Endodermal cell (in vitro differentiated cells): ENCODE results near the gene WDHD1. TPM values are rescaled to one million over a fixed set of nuclear protein-coding genes. Genes with fewer than 3 reads are reported as not detected.

Experiments
- DNase-seq: peaks from one replicate; pipeline ENCODE4 v3.0.0-alpha.2; 2017
- H3K27ac ChIP-seq: 2 replicates; pipeline ENCODE4 v1.5.1; 2013; ENCODE audit warnings: mild to moderate bottlenecking, low read depth, low read length, moderate library complexity
- H3K27me3 ChIP-seq: 2 replicates; pipeline ENCODE4 v1.6.1; 2013; ENCODE audit warnings: mild to moderate bottlenecking, low read length, moderate library complexity; ENCODE audit not compliant: insufficient read depth, control insufficient read depth, poor library complexity, severe bottlenecking
- H3K36me3 ChIP-seq: 2 replicates; pipeline ENCODE4 v1.7.0; 2013; ENCODE audit warnings: mild to moderate bottlenecking, low read length, moderate library complexity; ENCODE audit not compliant: control insufficient read depth, insufficient read depth
- H3K4me1 ChIP-seq: one replicate; pipeline ENCODE4 v1.7.0; 2013; ENCODE audit warnings: low read length; ENCODE audit not compliant: control insufficient read depth, insufficient read depth
- H3K4me3 ChIP-seq: 2 replicates; pipeline ENCODE4 v1.5.1; 2013; ENCODE audit warnings: mild to moderate bottlenecking, low read length, moderate library complexity
- H3K9ac ChIP-seq: 2 replicates; pipeline ENCODE4 v1.6.1; 2013; ENCODE audit warnings: mild to moderate bottlenecking, low read length, moderate library complexity; ENCODE audit not compliant: poor library complexity, severe bottlenecking; ENCODE audit errors: extremely low read depth
- H3K9me3 ChIP-seq: 2 replicates; pipeline ENCODE4 v1.6.1; 2013; ENCODE audit warnings: mild to moderate bottlenecking, low read length, moderate library complexity; ENCODE audit not compliant: control insufficient read depth
- H3K27ac Mint-ChIP-seq: 2 replicates; pipeline ENCODE4 v1.8.0; 2020; ENCODE audit warnings: mixed read lengths
- H3K27me3 Mint-ChIP-seq: 2 replicates; pipeline ENCODE4 v1.8.0; 2021; ENCODE audit warnings: mild to moderate bottlenecking, mixed read lengths; ENCODE audit not compliant: insufficient read depth
- H3K36me3 Mint-ChIP-seq: 2 replicates; pipeline ENCODE4 v1.8.0; 2020; ENCODE audit warnings: low read depth, mixed read lengths
- H3K4me1 Mint-ChIP-seq: 2 replicates; pipeline ENCODE4 v1.8.0; 2020; ENCODE audit warnings: mixed read lengths
- H3K4me3 Mint-ChIP-seq: 2 replicates; pipeline ENCODE4 v1.8.0; 2020; ENCODE audit warnings: mild to moderate bottlenecking, moderate library complexity, mixed read lengths
- H3K9me3 Mint-ChIP-seq: 2 replicates; pipeline ENCODE4 v1.8.0; 2020; ENCODE audit warnings: mild to moderate bottlenecking, mixed read lengths
- WGBS, 2 experiments: methylation state at CpG; one replicate each; pipeline versions ENCODE4 v1.1.5 to v1.1.7; 2013; ENCODE audit warnings: missing lambda C conversion rate in 2 of 2, mixed read lengths in 1 of 2; ENCODE audit not compliant: insufficient coverage in 1 of 2, insufficient read length in 1 of 2; 5-methylcytosine and 5-hydroxymethylcytosine counted together
- total RNA-seq, 2 donors: library from RNA; stranded (reverse); fragmentation: NEBNext Ultra II Directional in 1 of 2; extraction: Animal tissue kit (Norgen Biotek cat#: 25700) in 1 of 2; gene quantifications; 2 replicates in 1 of 2; 3 replicates in 1 of 2; pipeline ENCODE4 v1.2.1, GENCODE V29; 2021
- TF ChIP-seq, protein P1 (sequence below): fragments of 200-600 bp; sonication (generic); conservative IDR thresholded peaks from 2 replicates; pipeline ENCODE4 v1.5.0; 2021; ENCODE audit warnings: antibody characterized with exemption, mild to moderate bottlenecking

WDHD1 gene
- total RNA-seq, 2 donors from 2014 or later = 63.4 to 99.3 TPM

DNA sequence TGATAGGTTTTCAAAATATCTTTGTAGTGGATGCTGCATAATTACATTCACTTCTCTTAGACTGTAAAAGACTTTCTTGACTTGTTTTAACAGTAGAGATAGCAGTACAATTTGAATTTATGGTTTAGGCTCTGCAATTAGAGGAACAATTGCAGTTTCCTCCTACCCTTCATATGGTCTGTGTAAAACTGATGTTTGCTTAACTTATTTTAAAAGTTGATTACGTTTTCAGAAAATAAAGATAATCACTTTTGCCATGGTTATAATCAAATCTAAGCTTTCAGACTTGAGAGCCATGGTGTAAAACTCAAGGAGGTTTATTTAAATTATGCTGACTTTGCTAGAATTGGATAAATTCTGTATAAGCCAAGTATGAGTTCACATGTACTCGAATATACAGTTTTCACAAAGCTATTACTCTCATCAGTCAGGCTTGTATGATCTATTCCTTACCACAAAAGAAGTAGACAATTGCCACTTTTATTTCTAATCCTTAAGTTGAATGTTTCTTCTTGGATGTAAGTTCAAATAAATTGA is 22.1 kb upstream of the WDHD1 start:
- Histone ChIP-seq H3K9me3 (no peaks in the 10 kb centered on the region), H3K4me3 (no peak overlapping the region), H3K9ac (no peak overlapping the region), H3K36me3 (peaks cover 29% of the 10 kb centered on the region), H3K27ac (no peak overlapping the region), H3K27me3 (no peaks in the 10 kb centered on the region), H3K4me1 (peaks cover 5% of the 10 kb centered on the region)
- no peak overlapping the region for H3K4me3 Mint-ChIP-seq
- WGBS, 2 experiments = 90 to 100% methylated on average over 2 of the region's 2 CpGs
- peaks cover 6% of the 10 kb centered on the region for H3K27me3 Mint-ChIP-seq
- TF ChIP-seq, protein P1, sequence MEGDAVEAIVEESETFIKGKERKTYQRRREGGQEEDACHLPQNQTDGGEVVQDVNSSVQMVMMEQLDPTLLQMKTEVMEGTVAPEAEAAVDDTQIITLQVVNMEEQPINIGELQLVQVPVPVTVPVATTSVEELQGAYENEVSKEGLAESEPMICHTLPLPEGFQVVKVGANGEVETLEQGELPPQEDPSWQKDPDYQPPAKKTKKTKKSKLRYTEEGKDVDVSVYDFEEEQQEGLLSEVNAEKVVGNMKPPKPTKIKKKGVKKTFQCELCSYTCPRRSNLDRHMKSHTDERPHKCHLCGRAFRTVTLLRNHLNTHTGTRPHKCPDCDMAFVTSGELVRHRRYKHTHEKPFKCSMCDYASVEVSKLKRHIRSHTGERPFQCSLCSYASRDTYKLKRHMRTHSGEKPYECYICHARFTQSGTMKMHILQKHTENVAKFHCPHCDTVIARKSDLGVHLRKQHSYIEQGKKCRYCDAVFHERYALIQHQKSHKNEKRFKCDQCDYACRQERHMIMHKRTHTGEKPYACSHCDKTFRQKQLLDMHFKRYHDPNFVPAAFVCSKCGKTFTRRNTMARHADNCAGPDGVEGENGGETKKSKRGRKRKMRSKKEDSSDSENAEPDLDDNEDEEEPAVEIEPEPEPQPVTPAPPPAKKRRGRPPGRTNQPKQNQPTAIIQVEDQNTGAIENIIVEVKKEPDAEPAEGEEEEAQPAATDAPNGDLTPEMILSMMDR = no peak
- H3K36me3 Mint-ChIP-seq = peaks cover 12% of the 10 kb centered on the region
- DNase-seq = no peak
- H3K27ac Mint-ChIP-seq = no peak overlapping the region
- no peaks in the 10 kb centered on the region for H3K9me3 Mint-ChIP-seq
- H3K4me1 Mint-ChIP-seq = peaks cover 17% of the 10 kb centered on the region

DNA sequence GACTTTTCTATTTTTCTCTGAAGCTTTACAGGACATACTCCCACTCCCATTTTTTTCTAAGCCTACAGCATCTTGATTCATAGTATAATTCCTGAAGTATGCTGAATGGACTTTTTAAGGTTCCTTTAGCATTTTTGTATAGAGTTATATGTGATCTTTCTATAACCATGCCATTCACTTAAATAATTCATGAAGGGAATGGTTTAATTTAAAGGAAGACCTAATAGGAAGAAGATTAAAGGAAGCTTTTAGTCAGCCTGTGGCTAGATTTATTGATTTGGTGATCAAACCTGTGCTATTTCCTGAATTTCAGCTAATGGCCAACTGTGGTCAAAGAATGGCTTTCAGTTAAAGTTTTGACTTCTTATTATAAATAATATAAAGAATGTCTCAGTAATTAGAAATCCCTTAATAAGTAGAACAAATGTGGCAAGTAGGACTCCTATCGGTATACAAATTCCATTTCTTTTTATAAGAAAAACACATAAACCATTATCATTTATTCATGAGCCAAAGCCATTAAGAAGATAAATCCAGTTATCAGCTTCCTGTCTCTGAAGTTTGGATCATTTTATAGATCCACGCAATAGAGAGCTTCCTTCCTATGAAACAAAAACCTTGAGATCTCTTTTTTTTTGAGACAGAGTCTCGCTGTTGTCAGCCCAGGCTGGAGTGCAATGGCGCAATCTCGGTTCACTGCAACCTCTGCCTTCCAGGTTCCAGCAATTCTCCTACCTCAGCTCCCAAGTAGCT is 20.6 kb upstream of the WDHD1 start:
- H3K4me3 Mint-ChIP-seq = no peak overlapping the region
- TF ChIP-seq, protein P1 = no peak
- H3K27me3 Mint-ChIP-seq = peaks cover 20% of the 10 kb centered on the region
- peaks cover 6% of the 10 kb centered on the region for H3K4me1 Mint-ChIP-seq
- no peak for DNase-seq
- WGBS, 2 experiments = 93 to 96% methylated on average over 5 of the region's 5 CpGs
- no peaks in the 10 kb centered on the region for H3K4me1 ChIP-seq
- no peaks in the 10 kb centered on the region for H3K27me3 ChIP-seq
- no peak overlapping the region for H3K27ac Mint-ChIP-seq
- peaks cover 30% of the 10 kb centered on the region for H3K36me3 ChIP-seq
- H3K9ac ChIP-seq = no peak overlapping the region
- no peaks in the 10 kb centered on the region for H3K9me3 ChIP-seq
- H3K36me3 Mint-ChIP-seq = peaks cover 16% of the 10 kb centered on the region
- H3K4me3 ChIP-seq = no peak overlapping the region
- no peak overlapping the region for H3K27ac ChIP-seq
- H3K9me3 Mint-ChIP-seq = no peaks in the 10 kb centered on the region

DNA sequence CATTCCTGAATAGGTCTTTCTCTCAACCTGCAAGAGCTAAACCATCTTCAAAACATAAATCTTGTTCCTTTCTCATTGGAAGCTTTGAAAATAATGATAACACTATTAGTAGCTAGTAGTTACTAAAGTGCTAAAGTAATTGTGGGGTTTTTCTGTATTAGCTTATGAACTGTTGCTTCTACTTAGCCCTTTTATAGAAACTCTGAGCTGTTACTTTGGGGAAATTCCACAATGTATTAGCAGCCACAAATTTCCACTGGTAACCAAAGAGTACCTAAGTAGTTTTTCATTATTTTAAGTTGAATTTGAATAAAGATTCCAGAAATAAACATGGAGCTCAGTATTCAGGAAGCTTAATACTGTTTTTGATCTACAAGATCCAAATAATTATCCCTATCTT is 18.2 kb upstream of the WDHD1 start:
- Mint-ChIP-seq H3K4me3 (no peak overlapping the region), H3K9me3 (no peaks in the 10 kb centered on the region), H3K27ac (no peak overlapping the region), H3K4me1 (peaks cover 5% of the 10 kb centered on the region), H3K27me3 (peaks cover 43% of the 10 kb centered on the region), H3K36me3 (peaks cover 24% of the 10 kb centered on the region)
- no peaks in the 10 kb centered on the region for H3K27me3 ChIP-seq
- no peak overlapping the region for H3K27ac ChIP-seq
- TF ChIP-seq, protein P1 = no peak
- H3K4me3 ChIP-seq = no peak overlapping the region
- H3K9ac ChIP-seq = no peak overlapping the region
- no peak for DNase-seq
- H3K36me3 ChIP-seq = peaks cover 30% of the 10 kb centered on the region
- H3K4me1 ChIP-seq = no peaks in the 10 kb centered on the region
- H3K9me3 ChIP-seq = no peaks in the 10 kb centered on the region
